Thyroid gland (tissue), 4 donors: ENCODE results near the gene ZSCAN29. TPM values are rescaled to one million over a fixed set of nuclear protein-coding genes. Genes with fewer than 3 reads are reported as not detected.

Experiments
- DNase-seq, 2 donors: peaks; one replicate each; pipeline ENCODE4 v3.0.0-alpha.2; 2019
- H3K27ac ChIP-seq, 3 donors: fragments of 200-600 bp; sonication (generic); 1 replicate in 2 of 3; 2 replicates in 1 of 3; pipeline ENCODE4 v1.5.1; 2016 to 2019; ENCODE audit warnings: mild to moderate bottlenecking in 1 of 3, moderate library complexity in 1 of 3
- H3K27me3 ChIP-seq: fragments of 200-600 bp; sonication (generic); one replicate; pipeline ENCODE4 v1.5.1; 2019
- H3K36me3 ChIP-seq, 2 donors: fragments of 200-600 bp; sonication (generic); one replicate each; pipeline ENCODE4 v1.5.1; 2016 to 2019
- H3K4me1 ChIP-seq, 2 donors: fragments of 200-600 bp; sonication (generic); one replicate each; pipeline ENCODE4 v1.5.1; 2017 to 2019
- H3K4me3 ChIP-seq, 3 donors: fragments of 200-600 bp; sonication (generic); replicated peaks in 1 of 3; 1 replicate in 2 of 3; 2 replicates in 1 of 3; pipeline ENCODE4 v1.5.1; 2016; ENCODE audit warnings: mild to moderate bottlenecking in 1 of 3
- H3K9me3 ChIP-seq: fragments of 200-600 bp; sonication (generic); one replicate; pipeline ENCODE4 v1.5.1; 2017
- CTCF ChIP-seq, 6 experiments: fragments of 200-600 bp in 3 of 6; fragments of 450-650 bp in 3 of 6; sonication (generic) in 3 of 6; IDR thresholded peaks; one replicate each; pipeline ENCODE4 v1.5.1; 2016 to 2019; ENCODE audit warnings: antibody characterized with exemption in 6 of 6, mild to moderate bottlenecking in 2 of 6, inconsistent platforms in 1 of 6, moderate library complexity in 1 of 6
- POLR2A ChIP-seq, 2 donors: fragments of 450-650 bp; IDR thresholded peaks; one replicate each; pipeline ENCODE4 v1.6.1; 2017; ENCODE audit warnings: antibody characterized with exemption in 2 of 2, mild to moderate bottlenecking in 2 of 2, moderate library complexity in 1 of 2
- WGBS, 2 donors: methylation state at CpG; one replicate each; pipeline ENCODE4 v1.1.5; 2017; 5-methylcytosine and 5-hydroxymethylcytosine counted together
- intact Hi-C: fragments of 100-400 bp; cut with DNase I; formaldehyde crosslinking; loops from one replicate; pipeline ENCODE4 v1.15.1; 2023
- total RNA-seq, 4 donors: library from RNA; depleted of rRNA; stranded (reverse); fragments of >200 nt; gene quantifications; one replicate each; pipeline ENCODE4 v1.2.3, GENCODE V29; 2016

ZSCAN29 gene
- total RNA-seq, 4 donors from 2014 or later = 18.2 to 22.6 (median 20.3) TPM

GRCh38 chr15:43329217-43329959 is 41.5 kb downstream of the ZSCAN29 start:
- H3K27me3 ChIP-seq = no peaks in the 10 kb centered on the region
- intact Hi-C loops = no loop called here
- no peaks in the 10 kb centered on the region for H3K36me3 ChIP-seq
- peak; percentile 29 to 42 for DNase-seq
- H3K4me1 ChIP-seq = peaks cover 17 to 20% of the 10 kb centered on the region in 2 donors
- H3K4me3 ChIP-seq = peak overlapping the region; percentile 85 to 92 (median 87)
- H3K9me3 ChIP-seq = no peaks in the 10 kb centered on the region
- TF ChIP-seq POLR2A (IDR thresholded peaks at IDR 0.05) = no peak
- 14 to 15% methylated on average over 29 to 32 of the region's 38 CpGs for WGBS, 2 donors
- H3K27ac ChIP-seq = peak overlapping the region; percentile 84 to 98 (median 88)

DNA sequence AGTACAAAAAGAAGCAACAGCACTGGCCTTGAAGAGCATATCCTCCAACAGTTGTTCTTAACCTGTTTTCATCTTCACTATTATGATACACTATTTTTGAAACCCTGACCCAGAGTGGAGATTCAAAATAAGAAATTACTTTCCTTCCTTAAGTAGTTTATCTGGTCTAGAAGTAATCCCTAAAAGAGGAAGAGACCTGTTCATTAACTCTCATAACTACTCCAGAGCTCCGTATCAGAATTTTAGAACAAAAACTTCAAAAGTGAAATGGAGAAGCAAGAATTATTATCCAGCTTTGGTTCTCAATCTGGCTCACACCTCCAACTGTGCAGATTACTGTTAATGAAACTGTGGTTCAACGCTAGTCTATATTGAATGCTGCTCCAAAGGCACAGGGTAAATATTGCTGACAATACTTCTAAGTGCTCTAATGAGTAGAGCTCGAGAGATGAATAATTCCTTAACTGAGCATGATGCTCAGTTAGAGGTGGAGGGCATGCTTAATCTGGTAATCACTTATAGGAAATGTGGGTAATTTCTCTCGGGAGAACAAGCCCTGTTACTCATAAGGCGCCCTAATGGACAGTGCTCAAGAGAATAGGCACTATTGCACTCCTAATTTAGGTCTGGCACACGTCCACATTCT is 45.7 kb downstream of the ZSCAN29 start:
- Histone ChIP-seq H3K9me3 (no peaks in the 10 kb centered on the region), H3K4me1 (peaks cover 12 to 15% of the 10 kb centered on the region in 2 donors), H3K4me3 (no peak overlapping the region), H3K27me3 (no peaks in the 10 kb centered on the region), H3K27ac (no peak overlapping the region), H3K36me3 (no peaks in the 10 kb centered on the region)
- 71 to 80% methylated on average over 6 of the region's 6 CpGs for WGBS, 2 donors
- TF ChIP-seq POLR2A (IDR thresholded peaks at IDR 0.05) (no peak), CTCF (IDR thresholded peaks at IDR 0.05) (no peak)
- intact Hi-C loops = no loop called here
- no peak for DNase-seq

DNA sequence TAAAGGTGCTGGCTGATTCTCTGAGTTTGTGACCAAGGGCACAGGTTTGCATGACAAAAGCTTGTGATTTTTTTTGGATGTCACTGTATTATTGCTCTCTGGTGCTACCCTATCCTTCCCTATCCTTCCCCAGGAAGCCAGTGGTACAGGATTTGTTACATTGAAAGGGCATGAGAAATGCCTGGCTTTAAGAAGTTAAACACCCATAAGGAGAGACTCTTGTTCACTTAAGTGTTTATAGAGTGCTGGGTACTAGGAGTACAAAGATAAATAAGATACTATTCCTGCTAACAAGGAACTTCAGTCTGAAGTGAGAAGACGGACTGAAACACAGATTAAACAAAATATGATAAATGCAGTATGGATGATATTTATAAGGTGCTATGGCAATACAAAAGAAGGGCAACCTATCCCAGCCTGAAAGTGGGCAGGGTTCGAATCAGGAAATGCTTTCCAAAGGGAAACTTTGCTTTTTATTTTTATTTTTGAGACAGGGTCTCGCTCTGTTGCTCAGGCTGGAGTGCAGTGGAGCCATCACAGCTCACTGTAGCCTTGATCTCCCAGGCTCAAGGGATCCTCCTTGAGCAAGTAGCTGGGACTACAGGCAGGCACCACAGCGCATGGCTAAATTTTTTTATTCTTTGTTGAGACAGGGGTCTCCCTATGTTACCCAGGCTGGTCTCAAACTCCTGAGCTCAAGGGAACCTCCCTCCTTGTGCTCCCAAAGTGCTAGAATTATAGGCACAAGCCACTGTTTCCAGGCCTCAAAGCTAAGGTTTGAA is 51.7 kb downstream of the ZSCAN29 start:
- no peaks in the 10 kb centered on the region for H3K36me3 ChIP-seq
- H3K4me3 ChIP-seq = no peak overlapping the region
- peaks cover 0 to 12% of the 10 kb centered on the region in 2 donors for H3K4me1 ChIP-seq
- 53 to 58% methylated on average over 4 of the region's 4 CpGs for WGBS, 2 donors
- TF ChIP-seq POLR2A (IDR thresholded peaks at IDR 0.05) (no peak), CTCF (IDR thresholded peaks at IDR 0.05) (no peak)
- no peaks in the 10 kb centered on the region for H3K9me3 ChIP-seq
- intact Hi-C loops = no loop called here
- no peaks in the 10 kb centered on the region for H3K27me3 ChIP-seq
- H3K27ac ChIP-seq = peak overlapping the region in 1 of 3 donors; percentile 24
- no peak for DNase-seq

GRCh38 chr15:43317566-43318184 is 53.2 kb downstream of the ZSCAN29 start:
- TF ChIP-seq CTCF (IDR thresholded peaks at IDR 0.05) = no peak
- TF ChIP-seq POLR2A (IDR thresholded peaks at IDR 0.05) = no peak
- intact Hi-C loops = no loop called here
- Histone ChIP-seq H3K36me3 (no peaks in the 10 kb centered on the region), H3K27ac (no peak overlapping the region), H3K9me3 (no peaks in the 10 kb centered on the region), H3K27me3 (no peaks in the 10 kb centered on the region), H3K4me3 (no peak overlapping the region), H3K4me1 (peaks cover 0 to 12% of the 10 kb centered on the region in 2 donors)
- DNase-seq = peak in 1 of 2 donors; percentile 22
- WGBS, 2 donors = 39 to 51% methylated on average over 8 of the region's 8 CpGs

DNA sequence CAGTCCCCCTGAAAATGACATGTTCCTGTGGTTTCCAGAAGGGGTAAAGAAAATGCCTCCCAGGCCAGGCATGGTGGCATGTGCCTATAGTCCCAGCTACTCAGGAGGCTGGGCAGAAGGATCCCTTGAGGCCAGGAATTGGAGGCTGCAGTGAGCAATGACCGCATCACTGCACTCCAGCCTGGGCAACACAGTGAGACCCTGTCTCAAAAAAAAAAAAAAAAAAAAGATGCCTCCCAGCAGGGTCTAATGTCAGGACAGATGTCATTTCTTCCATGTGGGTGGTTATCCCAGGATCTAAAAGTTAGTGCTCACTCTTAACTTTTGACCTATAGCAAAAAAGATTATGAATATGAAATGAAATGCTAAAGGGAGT is 53.9 kb downstream of the ZSCAN29 start:
- Histone ChIP-seq H3K9me3 (no peaks in the 10 kb centered on the region), H3K27ac (no peak overlapping the region), H3K36me3 (no peaks in the 10 kb centered on the region), H3K4me1 (peaks cover 0 to 12% of the 10 kb centered on the region in 2 donors), H3K27me3 (no peaks in the 10 kb centered on the region), H3K4me3 (no peak overlapping the region)
- no peak for TF ChIP-seq POLR2A (IDR thresholded peaks at IDR 0.05)
- no peak for TF ChIP-seq CTCF (IDR thresholded peaks at IDR 0.05)
- no peak for DNase-seq
- WGBS, 2 donors = 94 to 96% methylated on average over 1 of the region's 1 CpG
- intact Hi-C loops = no loop called here
